ENCODE measurements around the gene ATAT1. TPM values are rescaled to one million over a fixed set of nuclear protein-coding genes. Genes with fewer than 3 reads are reported as not detected.

Gene ATAT1
- total RNA-seq, 1 experiment from 2014 or later: 19.3 TPM

- no peak for TF ChIP-seq NFYB (CRISPR knock-in tag; conservative IDR thresholded peaks at IDR 0.05; ENCODE audit: low read depth)
- TF ChIP-seq TP53 (CRISPR knock-in tag; IDR thresholded peaks at IDR 0.05): no peak
- TF ChIP-seq NR3C1 (CRISPR knock-in tag; conservative IDR thresholded peaks at IDR 0.05; ENCODE audit: low read depth): no peak
- TF ChIP-seq, protein P1, sequence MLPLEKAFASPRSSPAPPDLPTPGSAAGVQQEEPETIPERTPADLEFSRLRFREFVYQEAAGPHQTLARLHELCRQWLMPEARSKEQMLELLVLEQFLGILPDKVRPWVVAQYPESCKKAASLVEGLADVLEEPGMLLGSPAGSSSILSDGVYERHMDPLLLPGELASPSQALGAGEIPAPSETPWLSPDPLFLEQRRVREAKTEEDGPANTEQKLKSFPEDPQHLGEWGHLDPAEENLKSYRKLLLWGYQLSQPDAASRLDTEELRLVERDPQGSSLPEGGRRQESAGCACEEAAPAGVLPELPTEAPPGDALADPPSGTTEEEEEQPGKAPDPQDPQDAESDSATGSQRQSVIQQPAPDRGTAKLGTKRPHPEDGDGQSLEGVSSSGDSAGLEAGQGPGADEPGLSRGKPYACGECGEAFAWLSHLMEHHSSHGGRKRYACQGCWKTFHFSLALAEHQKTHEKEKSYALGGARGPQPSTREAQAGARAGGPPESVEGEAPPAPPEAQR (CRISPR knock-in tag; IDR thresholded peaks at IDR 0.05): no peak
- TF ChIP-seq ZNF396 (CRISPR knock-in tag; IDR thresholded peaks at IDR 0.05; ENCODE audit: borderline replicate concordance): no peak
- TF ChIP-seq SMAD4 (CRISPR knock-in tag; IDR thresholded peaks at IDR 0.05): no peak
- TF ChIP-seq GRHL2 (CRISPR knock-in tag; IDR thresholded peaks at IDR 0.05; ENCODE audit: insufficient replicate concordance, severe bottlenecking): no peak
- TF ChIP-seq ZNF121 (CRISPR knock-in tag; IDR thresholded peaks at IDR 0.05): no peak
- TF ChIP-seq ZNF138 (CRISPR knock-in tag; conservative IDR thresholded peaks at IDR 0.05): no peak
- TF ChIP-seq IRF1 (CRISPR knock-in tag; IDR thresholded peaks at IDR 0.05): no peak
- TF ChIP-seq ETV6 (CRISPR knock-in tag; IDR thresholded peaks at IDR 0.05): no peak
- TF ChIP-seq CDX4 (CRISPR knock-in tag; IDR thresholded peaks at IDR 0.05; ENCODE audit: borderline replicate concordance): no peak
- no peak for TF ChIP-seq ATF2 (CRISPR knock-in tag; IDR thresholded peaks at IDR 0.05; ENCODE audit: borderline replicate concordance, low read depth)
- no peak for TF ChIP-seq NR2C2 (CRISPR knock-in tag; IDR thresholded peaks at IDR 0.05)
- no peak for TF ChIP-seq SMAD3 (CRISPR knock-in tag; IDR thresholded peaks at IDR 0.05; ENCODE audit: borderline replicate concordance)
- no peak for TF ChIP-seq KAT7 (CRISPR knock-in tag; IDR thresholded peaks at IDR 0.05; ENCODE audit: borderline replicate concordance)
- no peak for TF ChIP-seq ZBTB21 (CRISPR knock-in tag; IDR thresholded peaks at IDR 0.05; ENCODE audit: borderline replicate concordance)
- TF ChIP-seq ATF6 (CRISPR knock-in tag; IDR thresholded peaks at IDR 0.05): no peak
- TF ChIP-seq GABPB1 (CRISPR knock-in tag; IDR thresholded peaks at IDR 0.05): no peak
- H3K27ac Mint-ChIP-seq: peak overlapping the region; percentile 84
- H3K9me3 Mint-ChIP-seq: no peaks in the 10 kb centered on the region
- H3K4me1 Mint-ChIP-seq: peaks cover 64% of the 10 kb centered on the region
- DNase-seq (ENCODE audit: low spot score) (no peak), ATAC-seq (no peak)
- POLR2A ChIA-PET: interaction anchor here (0.8 to 1.6 kb wide), 3 partner anchors 33 to 38 kb away, joined by 3 to 4 read pairs (median 4); partner anchors contain the start of gene MDC1
- H3K27me3 Mint-ChIP-seq (ENCODE audit: low read depth): no peaks in the 10 kb centered on the region
- CTCF ChIA-PET: interaction anchor here (0.6 to 9.7 kb wide), 8 partner anchors 11 to 230 kb away, joined by 3 to 131 read pairs (median 6); partner anchors contain the start of genes DHX16 and MDC1
- peaks cover 6% of the 10 kb centered on the region for H3K36me3 Mint-ChIP-seq
- H3K4me3 Mint-ChIP-seq: peak overlapping the region; percentile 54
These were observed 56.7 kb downstream of the ATAT1 start for GRCh38 chr6:30683183-30683979.

Data from WTC11 (cell line).